ENCODE results near the gene COX8C. TPM values are rescaled to one million over a fixed set of nuclear protein-coding genes. Genes with fewer than 3 reads are reported as not detected.
"Not testable (repeated sequence)": the region's sequence is repeated elsewhere in the genome, so short reads cannot be mapped to it uniquely, and the experiment has no call there.

COX8C gene
- total RNA-seq, 1 donor from 2014 or later, result not detected

DNA sequence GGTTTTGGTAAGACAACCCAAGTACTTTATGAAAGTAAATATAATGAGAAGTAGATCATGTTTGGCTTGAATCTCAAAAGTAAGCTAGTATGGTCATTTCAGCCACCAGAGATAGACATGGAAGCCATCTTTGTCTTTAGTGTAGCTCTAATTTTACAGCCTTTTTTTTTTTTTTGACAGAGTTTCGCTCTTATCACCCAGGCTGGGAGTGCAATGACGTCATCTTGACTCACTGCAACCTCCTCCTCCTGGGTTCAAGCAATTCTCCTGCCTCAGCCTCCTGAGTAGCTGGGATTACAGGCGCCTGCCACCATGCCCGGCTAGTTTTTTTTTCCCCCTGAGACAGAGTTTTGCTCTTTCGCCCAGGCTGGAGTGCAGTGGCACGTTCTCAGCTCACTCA is 7.9 kb downstream of the COX8C start:
- not testable (repeated sequence) for FAIRE-seq; DNase-seq (ENCODE audit: low spot score in 2 of 2)

GRCh38 chr14:93368996-93369712 is 22.2 kb downstream of the COX8C start:
- FAIRE-seq (no peak), DNase-seq (ENCODE audit: low spot score in 2 of 2) (no peak)

DNA sequence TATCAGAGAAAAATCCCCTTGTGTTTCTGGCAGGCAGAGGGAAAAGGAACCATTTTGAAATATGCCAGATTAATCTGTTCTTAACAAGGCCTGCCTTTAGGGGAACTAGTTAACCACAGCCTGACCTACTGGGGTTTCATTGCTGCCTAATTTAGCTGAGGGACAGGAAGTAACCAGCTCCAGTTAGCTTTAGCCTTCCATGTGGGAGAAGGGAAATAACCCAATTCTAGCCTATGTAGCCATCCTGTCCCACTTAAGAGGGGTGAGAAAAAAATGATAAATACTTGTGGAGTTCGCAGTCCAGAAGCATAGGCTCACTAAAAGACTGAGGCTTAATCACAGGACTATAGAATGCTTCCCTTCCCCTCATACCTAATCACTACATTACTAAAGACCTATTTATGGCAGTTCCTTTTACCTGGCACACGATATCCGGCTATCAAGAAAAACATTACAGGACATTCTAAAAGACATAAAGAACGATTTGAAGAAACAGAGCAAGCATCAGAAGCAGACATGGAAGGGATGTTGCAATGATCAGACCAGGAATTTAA is 22.8 kb downstream of the COX8C start:
- DNase-seq (ENCODE audit: low spot score in 2 of 2) (no peak), FAIRE-seq (no peak)

GRCh38 chr14:93375673-93376156 is 28.7 kb downstream of the COX8C start:
- no peak for DNase-seq (ENCODE audit: low spot score in 2 of 2)
- no peak for FAIRE-seq

GRCh38 chr14:93379831-93380230 is 32.8 kb downstream of the COX8C start:
- DNase-seq (ENCODE audit: low spot score in 2 of 2) (no peak), FAIRE-seq (no peak)

DNA sequence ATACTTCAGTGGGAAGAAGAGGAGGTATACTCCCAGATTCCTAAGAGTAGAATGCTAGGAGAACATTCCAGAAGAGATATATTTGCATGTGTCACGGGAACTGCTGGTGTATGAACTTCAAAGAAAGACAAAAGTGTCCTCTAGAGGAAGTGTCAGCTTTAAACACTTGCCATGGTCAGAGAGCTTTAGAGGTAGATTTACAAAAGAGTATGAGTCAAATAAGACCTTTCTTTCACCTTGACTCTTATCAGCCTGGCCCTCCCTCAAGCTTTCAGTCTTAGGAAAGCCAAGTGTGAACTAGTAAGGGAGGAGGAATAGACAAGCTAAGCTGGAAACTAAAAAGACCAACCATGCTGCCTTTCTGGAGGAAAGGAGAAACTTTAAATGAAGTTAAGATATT is 34.7 kb downstream of the COX8C start:
- no peak for FAIRE-seq
- DNase-seq (ENCODE audit: low spot score in 2 of 2), result no peak

DNA sequence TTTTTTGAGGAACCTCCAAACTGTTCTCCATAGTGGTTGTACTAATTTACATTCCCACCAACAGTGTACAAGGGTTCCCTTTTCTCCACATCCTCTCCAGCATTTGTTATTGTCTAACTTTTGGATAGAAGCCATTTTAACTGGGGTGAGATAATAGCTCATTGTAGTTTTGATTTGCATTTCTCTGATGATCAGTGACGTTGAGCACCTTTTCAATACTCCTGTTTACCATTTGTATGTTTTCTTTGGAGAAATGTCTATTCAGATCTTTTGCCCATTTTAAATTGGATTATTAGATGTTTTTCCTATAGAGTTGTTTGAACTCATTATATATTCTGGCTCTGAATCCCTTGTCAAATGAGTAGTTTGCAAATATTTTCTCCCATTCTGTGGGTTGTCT is 37.3 kb downstream of the COX8C start:
- peak; percentile 96 for FAIRE-seq

GRCh38 chr14:93395231-93395630 is 48.2 kb downstream of the COX8C start:
- DNase-seq (ENCODE audit: low spot score in 2 of 2) (no peak), FAIRE-seq (no peak)

More for the DNA sequence above, 37.3 kb downstream of the COX8C start:
- DNase-seq (ENCODE audit: low spot score in 2 of 2), result not testable (repeated sequence)

GRCh38 chr14:93396456-93396855 is 49.5 kb downstream of the COX8C start:
- FAIRE-seq (no peak), DNase-seq (ENCODE audit: low spot score in 2 of 2) (no peak)

Small RNAs within 50 kb of the gene (small RNA-seq; reads per million reads assigned to genes)
- not detected for gene RF00019

Other genes starting within 250 kb of the COX8C start
- gene ITPK1, start 231.3 kb upstream of the COX8C start, total RNA-seq, result 25.3 TPM
- gene MOAP1, start 162.3 kb upstream of the COX8C start, total RNA-seq, result 80.7 TPM
- gene LYSET, start 161.9 kb upstream of the COX8C start, total RNA-seq, result 13.0 TPM
- 12.2 TPM for gene GON7, start 140.1 kb upstream of the COX8C start, total RNA-seq
- gene UBR7, start 139.9 kb upstream of the COX8C start, total RNA-seq, result 40.8 TPM
- 54.6 TPM for gene BTBD7, start 14.1 kb upstream of the COX8C start, total RNA-seq
- gene UNC79, start 83.8 kb downstream of the COX8C start, total RNA-seq, result 43.6 TPM

All from frontal cortex (tissue), 4 donors.